Fibroblast of peridontal ligament (primary cell): ENCODE results near the gene TAF15.

Experiments
- DNase-seq: peaks from one replicate; pipeline ENCODE4 v3.0.0-alpha.2; 2010; ENCODE audit errors: extremely low read depth

TAF15 gene

GRCh38 chr17:35872196-35872980 lies 63.1 kb downstream of the TAF15 start:
- no peak for DNase-seq

GRCh38 chr17:35875072-35875799 lies 66.0 kb downstream of the TAF15 start:
- no peak for DNase-seq

GRCh38 chr17:35875800-35876139 lies 66.5 kb downstream of the TAF15 start:
- no peak for DNase-seq

GRCh38 chr17:35876534-35876933 lies 67.2 kb downstream of the TAF15 start:
- no peak for DNase-seq

DNA sequence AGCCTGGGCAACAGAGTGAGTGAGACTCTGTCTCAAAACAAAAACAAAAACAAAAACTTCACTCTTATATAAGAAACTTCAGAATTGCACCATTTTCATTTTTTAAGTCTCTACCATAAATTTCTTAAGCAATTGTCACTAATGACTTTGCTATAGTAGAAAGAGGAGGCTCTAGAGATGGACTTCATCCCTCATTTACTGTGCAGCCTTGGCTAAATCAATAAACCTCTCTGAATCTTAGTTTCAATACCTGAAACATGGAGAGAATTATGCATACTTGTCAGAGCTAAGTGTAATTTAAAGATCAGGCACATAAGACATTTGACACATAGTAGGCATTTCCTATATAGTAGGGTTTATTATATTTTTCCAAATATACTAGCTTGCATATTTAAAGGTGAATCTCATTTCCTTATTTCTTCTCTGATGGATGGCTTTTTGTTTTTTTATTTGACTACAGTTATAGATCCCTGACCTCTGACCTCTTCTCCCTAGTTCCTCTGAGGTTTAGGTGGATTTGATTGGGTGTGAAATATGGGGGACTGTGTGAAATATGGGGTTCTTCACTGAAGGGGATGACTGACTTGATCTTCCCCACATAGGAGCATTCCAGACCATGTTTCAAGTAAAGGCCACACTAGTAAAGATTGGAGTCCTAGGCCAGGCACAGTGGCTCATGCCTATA lies 68.2 kb downstream of the TAF15 start:
- no peak for DNase-seq

GRCh38 chr17:35878361-35878760 lies 69.1 kb downstream of the TAF15 start:
- no peak for DNase-seq

DNA sequence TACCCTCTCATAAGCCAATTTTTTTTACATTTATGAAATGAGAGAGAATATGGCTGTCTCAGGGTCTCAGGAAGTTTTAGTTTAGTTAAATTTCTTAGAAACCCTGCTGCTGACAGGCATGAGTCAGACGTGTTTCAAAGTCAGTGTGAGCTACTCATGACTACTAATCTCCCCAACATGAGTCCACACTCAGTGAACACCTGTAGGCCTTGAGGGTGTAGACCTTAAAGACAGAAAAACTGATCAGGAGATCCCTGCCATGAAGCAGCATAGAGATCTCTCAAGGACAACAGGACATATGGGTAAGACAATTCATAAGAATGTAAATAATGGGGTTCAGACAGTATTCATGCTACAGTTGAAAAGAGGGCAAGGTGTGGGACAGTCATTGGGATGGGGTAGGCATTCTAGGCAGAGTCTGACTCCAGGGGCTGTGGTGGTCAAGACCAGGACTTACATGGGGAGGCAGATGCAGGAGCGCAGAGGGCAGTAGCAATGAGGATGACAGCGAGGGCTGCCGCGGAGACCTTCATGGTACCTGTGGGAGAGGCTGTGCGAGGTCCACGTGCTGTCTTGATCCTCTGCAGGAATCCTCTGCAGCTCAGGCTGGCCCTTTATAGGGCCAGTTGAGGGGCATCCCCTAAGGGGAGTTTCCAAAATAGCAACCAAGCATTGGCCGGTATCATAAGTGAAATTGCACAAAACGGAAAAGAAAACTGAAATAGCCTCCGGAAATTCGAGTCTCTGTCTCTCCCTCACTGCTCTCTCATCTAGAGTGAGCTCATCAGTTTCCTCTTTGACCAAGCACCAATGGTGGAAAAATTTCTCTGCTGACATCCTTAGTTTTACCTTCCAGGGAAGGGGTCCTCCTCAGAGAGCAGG lies 70.7 kb downstream of the TAF15 start, which contains the start of gene CCL5:
Gene CCL5 (minus strand): TSS at position 588 of the 882 bp plus-strand sequence.
- no peak for DNase-seq

DNA sequence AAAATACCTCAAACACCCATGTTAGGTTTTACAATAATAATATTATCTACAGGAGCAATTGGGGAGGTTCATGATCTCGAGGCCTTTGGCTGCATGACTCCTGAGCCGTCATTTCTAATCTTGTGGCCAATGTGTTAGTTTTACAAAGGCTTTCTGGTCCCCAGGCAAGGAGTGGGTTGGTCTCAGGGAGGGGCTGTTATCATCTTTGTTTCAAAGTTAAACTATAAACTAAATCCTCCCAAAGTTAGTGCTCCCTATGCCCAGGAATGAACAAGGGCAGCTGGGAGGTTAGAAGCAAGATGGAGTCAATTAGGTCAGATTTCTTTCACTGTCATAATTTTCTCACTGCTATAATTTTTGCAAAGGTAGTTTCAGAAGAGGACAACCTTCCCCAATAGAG lies 80.0 kb downstream of the TAF15 start:
- no peak for DNase-seq

DNA sequence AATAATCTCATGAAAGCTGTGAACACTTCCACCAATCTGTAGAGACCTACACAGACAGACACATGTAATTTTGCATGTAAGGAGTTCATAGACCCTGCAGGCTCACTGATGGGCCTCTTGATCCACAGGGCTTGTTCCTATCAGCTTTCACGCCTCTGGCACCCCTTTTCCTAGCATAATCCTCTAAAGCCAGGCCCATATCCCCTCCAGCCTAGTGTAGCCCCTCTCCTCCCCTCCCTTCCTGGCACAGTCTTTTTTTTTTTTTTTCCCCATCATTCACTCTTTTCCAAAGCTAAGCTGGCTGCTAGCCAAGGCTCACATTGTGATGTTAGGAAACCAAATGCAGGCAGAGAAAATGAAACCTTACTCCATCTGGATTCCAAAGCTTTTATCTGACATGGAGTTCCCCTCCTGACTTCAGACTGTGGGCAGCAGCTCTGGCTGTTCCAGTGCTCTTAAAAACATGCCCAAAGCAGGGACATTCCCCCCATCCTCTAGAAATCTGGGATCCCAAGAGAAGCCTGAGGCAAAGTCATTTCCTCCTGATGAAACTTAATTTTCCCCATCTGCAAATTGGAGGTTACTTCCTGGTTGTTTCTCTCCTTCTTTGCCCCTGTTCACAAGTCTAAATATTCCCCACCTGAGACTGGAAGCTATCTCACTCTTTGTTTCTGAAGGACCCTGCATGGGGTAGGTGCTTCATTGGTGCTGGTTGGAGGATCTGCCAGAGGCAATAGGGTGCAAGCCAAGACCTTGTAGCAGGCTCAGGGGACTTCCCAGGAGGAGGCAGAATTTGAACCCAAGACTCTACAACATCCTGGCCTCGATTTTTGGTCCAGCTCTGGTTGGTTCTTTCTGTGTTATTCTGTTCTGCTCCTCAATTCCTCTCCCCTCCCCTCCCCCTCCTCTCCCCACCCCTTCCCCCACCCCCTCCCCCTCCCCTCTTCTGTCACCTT lies 80.8 kb downstream of the TAF15 start:
- peak; percentile 67 for DNase-seq

- no peak for DNase-seq
Observed at GRCh38 chr17:35890774-35891155, 81.5 kb downstream of the TAF15 start.

- no peak for DNase-seq
Observed at GRCh38 chr17:35891269-35891668, 82.0 kb downstream of the TAF15 start.

DNA sequence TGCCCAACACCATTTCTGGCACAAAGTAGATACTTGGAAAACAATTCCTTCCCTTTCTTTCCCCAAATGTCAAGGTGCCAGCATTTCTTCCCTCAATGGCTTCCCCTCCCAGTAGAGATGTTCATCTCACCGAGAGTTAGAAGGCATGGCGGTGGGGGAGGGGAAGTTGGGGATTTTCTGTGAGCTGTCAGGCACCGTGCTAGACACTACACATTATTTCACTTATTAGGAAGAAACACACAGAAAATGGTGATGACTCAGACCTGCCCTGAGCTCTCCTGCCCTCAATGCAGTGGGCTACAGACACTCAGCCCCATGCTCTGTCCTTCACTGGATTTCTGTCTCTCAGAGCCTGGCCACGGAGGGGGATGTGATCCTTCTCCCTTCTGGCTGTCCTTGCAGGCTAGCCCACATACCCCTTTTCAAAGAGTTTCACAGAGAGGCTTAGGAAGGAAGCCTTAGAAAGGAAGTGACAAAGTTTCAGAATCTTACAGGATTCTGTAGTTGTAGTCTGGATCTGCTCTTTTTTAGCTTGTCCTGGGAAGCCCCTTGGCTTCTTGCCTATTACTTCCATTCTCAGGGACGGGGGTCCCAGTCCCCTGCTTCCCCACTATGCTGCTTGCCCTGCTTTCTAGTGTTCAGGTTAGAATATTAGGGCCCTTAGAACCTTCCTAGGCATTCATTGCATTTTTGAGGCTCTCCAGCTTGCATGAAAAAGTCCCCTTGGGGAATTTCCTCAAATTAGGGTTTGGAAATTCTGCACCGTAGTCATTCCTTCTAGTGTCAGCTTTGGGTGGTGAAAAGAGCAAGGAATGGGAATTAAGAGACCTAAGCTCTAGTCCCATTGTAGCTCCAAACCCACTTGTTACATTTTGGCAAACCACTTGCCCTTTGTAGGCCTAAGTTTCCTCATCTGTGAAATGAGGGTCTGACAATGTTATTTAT lies 83.1 kb downstream of the TAF15 start:
- peak; percentile 27 for DNase-seq

DNA sequence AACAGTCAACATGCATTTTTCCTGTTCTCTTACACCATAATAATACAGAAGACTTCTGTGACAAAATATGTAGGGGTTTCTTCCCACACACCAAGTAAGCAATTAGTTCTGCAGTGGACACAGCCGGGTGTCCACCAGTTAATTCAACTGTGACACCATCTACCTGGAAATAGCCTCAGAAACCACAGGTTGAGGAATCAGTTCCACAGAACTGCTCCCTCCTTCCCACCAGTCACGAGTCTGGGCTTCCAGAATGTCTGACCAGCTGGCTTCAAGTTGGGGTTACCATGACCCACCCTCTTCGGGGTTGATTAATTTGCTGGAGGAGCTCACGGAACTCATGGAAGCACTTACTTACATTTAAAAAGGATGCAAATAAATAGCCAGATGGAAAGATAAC lies 84.5 kb downstream of the TAF15 start:
- DNase-seq = no peak

- no peak for DNase-seq
Observed at GRCh38 chr17:35894206-35894605, 84.9 kb downstream of the TAF15 start.

GRCh38 chr17:35895636-35896587 lies 86.6 kb downstream of the TAF15 start:
- DNase-seq = no peak
